ENCODE data around the gene SLC2A4RG. TPM values are rescaled to one million over a fixed set of nuclear protein-coding genes. Genes with fewer than 3 reads are reported as not detected.

The SLC2A4RG gene
- total and polyA plus RNA-seq, 2 experiments from 2014 or later = 21.3 to 63.9 TPM

DNA sequence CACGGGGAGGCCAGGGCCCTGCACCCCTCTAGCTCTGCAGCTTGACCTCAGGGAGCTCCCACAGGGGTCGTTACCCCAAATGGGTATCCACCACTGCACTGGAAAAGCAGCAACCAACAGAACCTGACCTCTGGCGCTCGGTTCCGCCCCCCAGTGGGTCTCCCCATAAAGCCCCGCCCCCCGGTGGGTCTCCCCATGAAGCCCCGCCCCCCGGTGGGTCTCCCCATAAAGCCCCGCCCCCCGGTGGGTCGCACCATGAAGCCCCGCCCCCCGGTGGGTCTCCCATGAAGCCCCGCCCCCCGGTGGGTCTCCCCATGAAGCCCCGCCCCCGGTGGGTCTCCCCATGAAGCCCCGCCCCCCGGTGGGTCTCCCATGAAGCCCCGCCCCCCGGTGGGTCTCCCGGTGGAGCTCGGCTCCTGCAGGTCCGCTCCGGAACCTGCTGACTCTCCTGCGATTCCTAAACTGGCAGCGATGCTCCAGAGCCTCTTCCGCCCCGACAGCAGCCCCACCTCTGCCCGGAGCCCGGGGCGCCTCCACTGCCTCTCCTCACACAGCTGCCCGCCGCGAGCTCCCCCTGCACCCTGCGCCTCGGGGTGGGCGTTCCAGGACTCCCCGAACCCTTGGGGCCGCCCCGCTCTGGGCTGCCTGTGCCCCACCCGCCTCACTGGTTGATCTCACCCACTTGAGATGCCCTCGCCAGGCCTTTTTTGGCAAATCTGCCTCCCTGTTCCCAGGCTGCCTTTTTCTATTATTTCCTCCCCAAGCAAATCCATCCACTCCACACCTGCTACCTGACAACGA lies 12.1 kb downstream of the SLC2A4RG start:
- in situ Hi-C loops (cut with MboI) = no loop called here
- Histone ChIP-seq H3K9me3 (ENCODE audit: low read depth) (no peaks in the 10 kb centered on the region), H3K9ac (no peak overlapping the region), H3K27ac (no peak overlapping the region), H3K36me3 (ENCODE audit: low read depth) (no peaks in the 10 kb centered on the region), H3K4me2 (ENCODE audit: unreplicated experiment) (no peak overlapping the region), H3K4me1 (ENCODE audit: insufficient read depth) (no peaks in the 10 kb centered on the region), H3F3A (ENCODE audit: insufficient read depth) (no peaks in the 10 kb centered on the region), H3K27me3 (replicated peaks; ENCODE audit: insufficient read depth) (no peaks in the 10 kb centered on the region), H3K79me2 (ENCODE audit: insufficient read depth) (no peaks in the 10 kb centered on the region), H4K20me1 (ENCODE audit: insufficient read depth) (no peaks in the 10 kb centered on the region), H2AFZ (no peak overlapping the region), H3K4me3 (no peak overlapping the region), H3K9me2 (ENCODE audit: insufficient read depth) (no peaks in the 10 kb centered on the region)
- TF ChIP-seq EZH2 (IDR thresholded peaks at IDR 0.05; ENCODE audit: insufficient read depth, poor library complexity, severe bottlenecking) = no peak
- TF ChIP-seq EZH2phosphoT487 (IDR thresholded peaks at IDR 0.05; ENCODE audit: insufficient read depth, low read depth) = no peak
- DNase-seq = no peak
- 74 to 91% methylated on average over 12 to 37 of the region's 45 CpGs for WGBS, 2 experiments (ENCODE audit: low coverage in 1 of 2, low lambda C conversion rate in 2 of 2, missing lambda C conversion rate in 2 of 2)

DNA sequence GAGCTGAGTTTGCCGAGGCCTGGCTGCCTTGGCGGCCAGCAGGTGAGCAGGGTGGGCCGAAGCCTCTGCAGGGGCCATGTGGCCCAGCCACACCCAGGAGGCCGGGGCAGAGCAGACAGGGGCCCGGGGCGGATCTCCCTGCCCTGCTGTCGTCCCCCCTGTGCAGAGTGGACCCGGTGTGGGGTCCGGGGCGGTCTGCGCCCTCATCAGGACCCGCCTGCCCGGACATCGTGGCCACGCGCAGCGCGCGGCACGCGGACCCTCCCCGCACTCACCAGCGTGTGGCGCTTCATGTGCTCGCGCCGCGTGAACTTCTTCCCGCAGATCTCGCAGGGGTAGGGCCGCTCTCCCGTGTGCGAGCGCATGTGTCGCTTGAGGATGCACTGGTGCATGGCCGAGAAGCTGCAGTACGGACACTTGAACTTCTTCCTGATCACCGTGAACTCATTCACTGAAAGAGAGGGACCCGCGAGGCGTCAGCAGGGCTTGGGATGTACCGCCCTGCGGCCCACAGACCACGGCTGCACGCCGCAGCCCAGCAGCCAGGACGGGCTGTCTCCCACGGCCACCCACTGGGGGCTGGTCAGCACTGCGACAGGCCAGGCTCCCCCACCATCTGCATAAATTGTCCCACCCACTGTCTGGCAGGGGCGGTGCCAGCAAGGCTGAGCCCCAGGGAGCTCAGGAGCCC lies 13.0 kb downstream of the SLC2A4RG start:
- TF ChIP-seq EZH2phosphoT487 (IDR thresholded peaks at IDR 0.05; ENCODE audit: insufficient read depth, low read depth) = no peak
- TF ChIP-seq EZH2 (IDR thresholded peaks at IDR 0.05; ENCODE audit: insufficient read depth, poor library complexity, severe bottlenecking) = no peak
- H3K9me2 ChIP-seq (ENCODE audit: insufficient read depth) = no peaks in the 10 kb centered on the region
- in situ Hi-C loops (cut with MboI) = no loop called here
- no peak for DNase-seq
- H3K9ac ChIP-seq = no peak overlapping the region
- H3K4me3 ChIP-seq = no peak overlapping the region
- H3K27ac ChIP-seq = no peak overlapping the region
- H2AFZ ChIP-seq = no peak overlapping the region
- no peaks in the 10 kb centered on the region for H3K36me3 ChIP-seq (ENCODE audit: low read depth)
- no peaks in the 10 kb centered on the region for H3K27me3 ChIP-seq (replicated peaks; ENCODE audit: insufficient read depth)
- no peaks in the 10 kb centered on the region for H3F3A ChIP-seq (ENCODE audit: insufficient read depth)
- H3K4me2 ChIP-seq (ENCODE audit: unreplicated experiment) = no peak overlapping the region
- no peaks in the 10 kb centered on the region for H3K79me2 ChIP-seq (ENCODE audit: insufficient read depth)
- no peaks in the 10 kb centered on the region for H3K4me1 ChIP-seq (ENCODE audit: insufficient read depth)
- H4K20me1 ChIP-seq (ENCODE audit: insufficient read depth) = no peaks in the 10 kb centered on the region
- H3K9me3 ChIP-seq (ENCODE audit: low read depth) = no peaks in the 10 kb centered on the region
- 86 to 88% methylated on average over 36 to 48 of the region's 50 CpGs for WGBS, 2 experiments (ENCODE audit: low coverage in 1 of 2, low lambda C conversion rate in 2 of 2, missing lambda C conversion rate in 2 of 2)

DNA sequence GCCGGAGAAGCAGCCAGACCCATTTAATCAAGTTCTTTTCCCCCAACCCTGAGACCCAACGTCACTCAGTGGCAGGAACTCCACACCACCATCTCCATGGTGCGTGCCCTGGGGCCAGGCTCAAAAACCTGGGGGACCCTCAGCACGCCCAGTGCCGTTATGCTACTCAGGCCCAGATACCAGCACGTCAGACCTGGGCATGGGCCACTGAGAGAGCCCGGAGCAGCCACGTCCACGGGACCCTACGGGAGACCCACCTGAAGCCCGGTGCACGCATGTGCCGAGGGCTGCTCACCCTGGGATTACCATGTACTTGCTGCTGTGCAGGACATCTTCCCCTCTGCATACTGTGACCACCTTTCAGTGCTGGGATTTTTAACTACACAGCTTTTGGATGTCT lies 13.8 kb downstream of the SLC2A4RG start:
- 69 to 81% methylated on average over 7 to 13 of the region's 13 CpGs for WGBS, 2 experiments (ENCODE audit: low coverage in 1 of 2, low lambda C conversion rate in 2 of 2, missing lambda C conversion rate in 2 of 2)
- no peaks in the 10 kb centered on the region for H3K9me3 ChIP-seq (ENCODE audit: low read depth)
- no peaks in the 10 kb centered on the region for H4K20me1 ChIP-seq (ENCODE audit: insufficient read depth)
- no peaks in the 10 kb centered on the region for H3K9me2 ChIP-seq (ENCODE audit: insufficient read depth)
- DNase-seq = no peak
- no peaks in the 10 kb centered on the region for H3K36me3 ChIP-seq (ENCODE audit: low read depth)
- H3K4me1 ChIP-seq (ENCODE audit: insufficient read depth) = no peaks in the 10 kb centered on the region
- H3K4me3 ChIP-seq = no peak overlapping the region
- TF ChIP-seq EZH2phosphoT487 (IDR thresholded peaks at IDR 0.05; ENCODE audit: insufficient read depth, low read depth) = no peak
- no peak for TF ChIP-seq EZH2 (IDR thresholded peaks at IDR 0.05; ENCODE audit: insufficient read depth, poor library complexity, severe bottlenecking)
- H3K27ac ChIP-seq = no peak overlapping the region
- in situ Hi-C loops (cut with MboI) = no loop called here
- H3K4me2 ChIP-seq (ENCODE audit: unreplicated experiment) = no peak overlapping the region
- no peak overlapping the region for H2AFZ ChIP-seq
- no peak overlapping the region for H3K9ac ChIP-seq
- H3K79me2 ChIP-seq (ENCODE audit: insufficient read depth) = no peaks in the 10 kb centered on the region
- no peaks in the 10 kb centered on the region for H3K27me3 ChIP-seq (replicated peaks; ENCODE audit: insufficient read depth)
- H3F3A ChIP-seq (ENCODE audit: insufficient read depth) = no peaks in the 10 kb centered on the region

DNA sequence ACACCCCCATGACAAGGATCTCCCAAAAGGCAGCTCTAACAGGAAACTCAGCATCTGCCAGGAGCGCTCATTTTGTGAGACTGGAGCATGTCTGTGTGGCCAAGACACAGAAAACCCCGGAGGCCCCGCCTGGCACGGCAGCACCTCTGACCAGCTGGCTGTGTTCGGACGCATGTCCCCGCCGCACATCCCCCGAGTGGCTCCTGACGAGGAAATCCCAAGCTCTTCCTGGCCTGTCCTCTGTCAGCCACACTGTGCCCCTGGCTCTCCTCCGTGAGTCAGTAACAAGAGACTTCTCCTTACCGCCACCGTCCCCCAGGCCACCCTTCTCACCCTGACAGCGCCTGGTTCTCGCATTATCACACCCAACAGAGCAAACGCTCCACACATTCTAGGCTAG lies 14.4 kb downstream of the SLC2A4RG start:
- H3F3A ChIP-seq (ENCODE audit: insufficient read depth) = no peaks in the 10 kb centered on the region
- H3K9me2 ChIP-seq (ENCODE audit: insufficient read depth) = no peaks in the 10 kb centered on the region
- H3K9ac ChIP-seq = no peak overlapping the region
- no peak overlapping the region for H3K4me3 ChIP-seq
- no peak overlapping the region for H2AFZ ChIP-seq
- H3K27ac ChIP-seq = no peak overlapping the region
- no peaks in the 10 kb centered on the region for H3K36me3 ChIP-seq (ENCODE audit: low read depth)
- H3K79me2 ChIP-seq (ENCODE audit: insufficient read depth) = no peaks in the 10 kb centered on the region
- TF ChIP-seq EZH2phosphoT487 (IDR thresholded peaks at IDR 0.05; ENCODE audit: insufficient read depth, low read depth) (no peak), EZH2 (IDR thresholded peaks at IDR 0.05; ENCODE audit: insufficient read depth, poor library complexity, severe bottlenecking) (no peak)
- H4K20me1 ChIP-seq (ENCODE audit: insufficient read depth) = no peaks in the 10 kb centered on the region
- no peaks in the 10 kb centered on the region for H3K9me3 ChIP-seq (ENCODE audit: low read depth)
- in situ Hi-C loops (cut with MboI) = no loop called here
- no peak for DNase-seq
- H3K4me1 ChIP-seq (ENCODE audit: insufficient read depth) = no peaks in the 10 kb centered on the region
- WGBS, 2 experiments (ENCODE audit: low coverage in 1 of 2, low lambda C conversion rate in 2 of 2, missing lambda C conversion rate in 2 of 2) = 83 to 84% methylated on average over 16 of the region's 16 CpGs
- no peak overlapping the region for H3K4me2 ChIP-seq (ENCODE audit: unreplicated experiment)
- H3K27me3 ChIP-seq (replicated peaks; ENCODE audit: insufficient read depth) = no peaks in the 10 kb centered on the region

Measured in GM23248 (cell line).